SK-N-MC (cell line): Measurements from ENCODE around the gene CCDC78.

ENCODE experiments used
- DNase-seq: peaks from one replicate; pipeline ENCODE4 v3.0.0-alpha.2; 2011; ENCODE audit warnings: low read depth, low spot score
- H3K27ac ChIP-seq: fragments of 200-600 bp; sonication (generic); 2 replicates; pipeline ENCODE4 v1.5.1; 2016; ENCODE audit warnings: mixed run types
- H3K36me3 ChIP-seq: fragments of 200-600 bp; sonication (generic); 2 replicates; pipeline ENCODE4 v1.6.1; 2017; ENCODE audit warnings: antibody characterized with exemption, low read length, mixed read lengths; ENCODE audit not compliant: insufficient read depth
- H3K4me3 ChIP-seq: fragments of 200-600 bp; sonication (generic); 2 replicates; pipeline ENCODE4 v1.5.1; 2016
- H3K9ac ChIP-seq: fragments of 200-600 bp; sonication (generic); 2 replicates; pipeline ENCODE4 v1.8.0; 2017; ENCODE audit warnings: mixed run types, mixed read lengths; ENCODE audit not compliant: insufficient read length
- H3K9me3 ChIP-seq: fragments of 200-600 bp; sonication (generic); 2 replicates; pipeline ENCODE4 v1.6.1; 2017; ENCODE audit warnings: low read depth, mild to moderate bottlenecking, antibody characterized with exemption, low read length, moderate library complexity, mixed read lengths
- EZH2 ChIP-seq: fragments of 200-600 bp; sonication (generic); IDR thresholded peaks from one replicate; pipeline ENCODE4 v1.6.1; 2017; ENCODE audit warnings: antibody characterized with exemption
- FOXP2 ChIP-seq: optimal IDR thresholded peaks from 2 replicates; pipeline ENCODE3; 2011; ENCODE audit warnings: mild to moderate bottlenecking, moderate library complexity; ENCODE audit not compliant: insufficient read depth; ENCODE audit errors: extremely low read length, control extremely low read depth
- POLR2AphosphoS5 ChIP-seq: IDR thresholded peaks from 2 replicates; pipeline ENCODE4 v1.6.1; 2012; ENCODE audit warnings: mild to moderate bottlenecking, low read depth, low read length, borderline replicate concordance

CCDC78 gene

GRCh38 chr16:767743-768235, 41.5 kb upstream of the CCDC78 start:
- H3K36me3 ChIP-seq: no peaks in the 10 kb centered on the region
- H3K9me3 ChIP-seq: no peaks in the 10 kb centered on the region
- no peak for TF ChIP-seq EZH2
- no peak for TF ChIP-seq POLR2AphosphoS5
- TF ChIP-seq FOXP2: no peak
- no peak overlapping the region for H3K9ac ChIP-seq
- DNase-seq: no peak
- no peak overlapping the region for H3K4me3 ChIP-seq
- no peak overlapping the region for H3K27ac ChIP-seq

GRCh38 chr16:766820-767640, 40.8 kb upstream of the CCDC78 start:
- no peaks in the 10 kb centered on the region for H3K9me3 ChIP-seq
- no peak overlapping the region for H3K27ac ChIP-seq
- no peak for DNase-seq
- H3K9ac ChIP-seq: no peak overlapping the region
- TF ChIP-seq EZH2: no peak
- TF ChIP-seq POLR2AphosphoS5: no peak
- no peak for TF ChIP-seq FOXP2
- no peaks in the 10 kb centered on the region for H3K36me3 ChIP-seq
- H3K4me3 ChIP-seq: no peak overlapping the region

GRCh38 chr16:766008-766819, 40.0 kb upstream of the CCDC78 start:
- no peak overlapping the region for H3K9ac ChIP-seq
- no peak overlapping the region for H3K4me3 ChIP-seq
- no peak for DNase-seq
- no peaks in the 10 kb centered on the region for H3K36me3 ChIP-seq
- TF ChIP-seq FOXP2 (no peak), EZH2 (no peak), POLR2AphosphoS5 (no peak)
- H3K9me3 ChIP-seq: no peaks in the 10 kb centered on the region
- H3K27ac ChIP-seq: no peak overlapping the region

GRCh38 chr16:765488-765865, 39.2 kb upstream of the CCDC78 start:
- no peak for DNase-seq
- Histone ChIP-seq H3K9me3 (no peaks in the 10 kb centered on the region), H3K4me3 (no peak overlapping the region), H3K9ac (no peak overlapping the region), H3K27ac (no peak overlapping the region), H3K36me3 (no peaks in the 10 kb centered on the region)
- no peak for TF ChIP-seq POLR2AphosphoS5

GRCh38 chr16:764848-765487, 38.7 kb upstream of the CCDC78 start:
- no peak overlapping the region for H3K4me3 ChIP-seq
- DNase-seq: no peak
- H3K36me3 ChIP-seq: no peaks in the 10 kb centered on the region
- H3K9ac ChIP-seq: no peak overlapping the region
- TF ChIP-seq EZH2 (no peak), FOXP2 (no peak), POLR2AphosphoS5 (no peak)
- no peak overlapping the region for H3K27ac ChIP-seq
- H3K9me3 ChIP-seq: no peaks in the 10 kb centered on the region

- H3K27ac ChIP-seq: no peak overlapping the region
- TF ChIP-seq POLR2AphosphoS5 (no peak), FOXP2 (no peak), EZH2 (no peak)
- no peak for DNase-seq
- no peak overlapping the region for H3K9ac ChIP-seq
- H3K36me3 ChIP-seq: no peaks in the 10 kb centered on the region
- H3K4me3 ChIP-seq: no peak overlapping the region
- no peaks in the 10 kb centered on the region for H3K9me3 ChIP-seq
These were observed 38.0 kb upstream of the CCDC78 start for GRCh38 chr16:764184-764750.

GRCh38 chr16:763369-764183, 37.3 kb upstream of the CCDC78 start:
- no peak for DNase-seq
- Histone ChIP-seq H3K9ac (no peak overlapping the region), H3K27ac (no peak overlapping the region), H3K36me3 (no peaks in the 10 kb centered on the region), H3K9me3 (no peaks in the 10 kb centered on the region), H3K4me3 (no peak overlapping the region)
- TF ChIP-seq FOXP2 (no peak), EZH2 (no peak), POLR2AphosphoS5 (no peak)

- TF ChIP-seq POLR2AphosphoS5: no peak
- no peak for TF ChIP-seq FOXP2
- TF ChIP-seq EZH2: no peak
- Histone ChIP-seq H3K9me3 (no peaks in the 10 kb centered on the region), H3K4me3 (no peak overlapping the region), H3K9ac (no peak overlapping the region), H3K27ac (no peak overlapping the region), H3K36me3 (no peaks in the 10 kb centered on the region)
- no peak for DNase-seq
These were observed 36.5 kb upstream of the CCDC78 start for GRCh38 chr16:762595-763268.
